ENCODE data around the gene PCDHGA5. TPM values are rescaled to one million over a fixed set of nuclear protein-coding genes. Genes with fewer than 3 reads are reported as not detected.

Gene PCDHGA5
- total RNA-seq, 1 donor = 3.5 TPM

DNA sequence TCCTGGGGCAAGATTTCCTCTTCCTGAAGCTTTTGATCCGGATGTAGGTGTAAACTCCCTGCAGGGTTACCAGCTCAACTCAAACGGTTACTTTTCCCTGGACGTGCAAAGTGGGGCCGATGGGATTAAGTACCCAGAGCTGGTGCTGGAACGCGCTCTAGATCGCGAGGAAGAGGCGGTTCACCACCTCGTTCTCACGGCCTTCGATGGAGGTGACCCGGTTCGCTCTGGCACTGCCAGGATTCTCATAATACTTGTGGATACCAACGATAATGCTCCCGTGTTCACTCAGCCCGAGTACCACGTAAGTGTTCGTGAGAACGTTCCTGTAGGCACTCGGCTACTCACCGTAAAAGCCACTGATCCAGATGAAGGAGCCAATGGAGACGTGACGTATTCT lies 8.3 kb upstream of the PCDHGA5 start:
- H3K4me3 ChIP-seq (ENCODE audit: low read depth, low read length) = no peak overlapping the region
- TF ChIP-seq, protein P1, sequence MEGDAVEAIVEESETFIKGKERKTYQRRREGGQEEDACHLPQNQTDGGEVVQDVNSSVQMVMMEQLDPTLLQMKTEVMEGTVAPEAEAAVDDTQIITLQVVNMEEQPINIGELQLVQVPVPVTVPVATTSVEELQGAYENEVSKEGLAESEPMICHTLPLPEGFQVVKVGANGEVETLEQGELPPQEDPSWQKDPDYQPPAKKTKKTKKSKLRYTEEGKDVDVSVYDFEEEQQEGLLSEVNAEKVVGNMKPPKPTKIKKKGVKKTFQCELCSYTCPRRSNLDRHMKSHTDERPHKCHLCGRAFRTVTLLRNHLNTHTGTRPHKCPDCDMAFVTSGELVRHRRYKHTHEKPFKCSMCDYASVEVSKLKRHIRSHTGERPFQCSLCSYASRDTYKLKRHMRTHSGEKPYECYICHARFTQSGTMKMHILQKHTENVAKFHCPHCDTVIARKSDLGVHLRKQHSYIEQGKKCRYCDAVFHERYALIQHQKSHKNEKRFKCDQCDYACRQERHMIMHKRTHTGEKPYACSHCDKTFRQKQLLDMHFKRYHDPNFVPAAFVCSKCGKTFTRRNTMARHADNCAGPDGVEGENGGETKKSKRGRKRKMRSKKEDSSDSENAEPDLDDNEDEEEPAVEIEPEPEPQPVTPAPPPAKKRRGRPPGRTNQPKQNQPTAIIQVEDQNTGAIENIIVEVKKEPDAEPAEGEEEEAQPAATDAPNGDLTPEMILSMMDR (IDR thresholded peaks at IDR 0.05; ENCODE audit: insufficient read depth, low read length) = no peak
- no peak for DNase-seq (ENCODE audit: low read depth)

DNA sequence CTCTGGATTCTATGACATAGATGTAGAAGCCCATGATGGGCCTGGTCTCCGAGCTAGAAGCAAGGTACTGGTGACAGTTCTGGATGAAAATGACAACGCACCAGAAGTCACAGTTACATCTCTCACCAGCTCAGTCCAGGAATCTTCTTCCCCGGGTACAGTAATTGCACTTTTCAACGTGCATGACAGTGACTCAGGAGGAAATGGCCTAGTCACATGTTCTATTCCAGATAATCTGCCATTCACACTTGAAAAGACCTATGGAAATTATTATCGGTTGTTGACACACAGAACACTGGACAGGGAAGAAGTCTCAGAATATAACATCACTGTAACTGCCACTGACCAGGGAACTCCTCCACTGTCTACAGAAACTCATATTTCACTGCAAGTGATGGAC lies 7.8 kb upstream of the PCDHGA5 start:
- H3K4me3 ChIP-seq (ENCODE audit: low read depth, low read length) = no peak overlapping the region
- TF ChIP-seq, protein P1 (IDR thresholded peaks at IDR 0.05; ENCODE audit: insufficient read depth, low read length) = no peak
- DNase-seq (ENCODE audit: low read depth) = no peak

DNA sequence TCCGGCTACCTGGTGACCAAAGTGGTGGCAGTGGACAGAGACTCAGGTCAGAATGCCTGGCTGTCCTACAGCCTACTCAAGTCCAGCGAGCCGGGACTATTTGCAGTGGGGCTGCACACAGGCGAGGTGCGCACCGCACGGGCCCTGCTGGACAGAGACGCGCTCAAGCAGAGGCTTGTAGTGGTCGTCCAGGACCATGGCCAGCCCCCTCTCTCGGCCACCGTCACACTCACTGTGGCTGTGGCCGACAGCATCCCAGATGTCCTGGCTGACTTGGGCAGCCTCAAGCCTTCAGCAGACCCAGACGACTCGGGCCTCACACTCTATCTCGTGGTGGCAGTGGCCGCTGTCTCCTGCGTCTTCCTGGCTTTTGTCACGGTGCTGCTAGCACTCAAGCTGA lies 7.0 kb upstream of the PCDHGA5 start:
- no peak overlapping the region for H3K4me3 ChIP-seq (ENCODE audit: low read depth, low read length)
- TF ChIP-seq, protein P1 (IDR thresholded peaks at IDR 0.05; ENCODE audit: insufficient read depth, low read length) = no peak
- DNase-seq (ENCODE audit: low read depth) = no peak

DNA sequence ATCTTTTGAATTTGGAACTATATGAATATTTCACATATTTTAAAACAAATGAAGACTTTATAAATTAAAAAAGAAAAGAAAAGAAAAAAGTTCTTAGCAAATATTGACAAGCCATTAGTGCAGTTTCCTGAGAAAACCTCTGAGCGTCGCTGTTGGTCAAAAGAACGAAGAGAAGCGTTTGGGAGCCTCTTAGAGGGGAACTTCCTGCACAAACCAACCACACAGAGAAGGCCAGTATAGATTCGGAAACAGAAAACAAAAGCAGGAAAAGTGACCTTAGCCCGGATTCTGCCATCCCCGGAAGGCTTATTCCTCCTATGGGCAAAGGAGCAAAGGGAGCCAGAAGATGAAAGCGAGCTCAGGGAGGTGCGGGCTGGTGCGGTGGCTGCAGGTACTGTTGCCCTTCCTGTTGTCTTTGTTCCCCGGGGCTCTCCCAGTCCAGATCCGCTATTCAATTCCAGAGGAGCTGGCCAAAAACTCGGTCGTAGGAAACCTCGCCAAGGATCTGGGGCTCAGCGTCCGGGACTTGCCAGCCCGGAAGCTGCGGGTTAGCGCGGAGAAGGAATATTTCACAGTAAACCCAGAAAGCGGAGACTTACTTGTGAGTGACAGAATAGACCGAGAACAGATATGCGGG lies 4.1 kb upstream of the PCDHGA5 start, which contains the start of gene PCDHGB2:
TSS of gene PCDHGB2 (plus strand) at position 205 of the 637 bp plus-strand sequence. CDS start at position 347, 142 bp downstream.
- peak within 1 kb of the TSS; percentile 64 for H3K4me3 ChIP-seq (ENCODE audit: low read depth, low read length)
- peak; percentile 75 for DNase-seq (ENCODE audit: low read depth)
- TF ChIP-seq, protein P1 (IDR thresholded peaks at IDR 0.05; ENCODE audit: insufficient read depth, low read length) = peak; percentile 55

DNA sequence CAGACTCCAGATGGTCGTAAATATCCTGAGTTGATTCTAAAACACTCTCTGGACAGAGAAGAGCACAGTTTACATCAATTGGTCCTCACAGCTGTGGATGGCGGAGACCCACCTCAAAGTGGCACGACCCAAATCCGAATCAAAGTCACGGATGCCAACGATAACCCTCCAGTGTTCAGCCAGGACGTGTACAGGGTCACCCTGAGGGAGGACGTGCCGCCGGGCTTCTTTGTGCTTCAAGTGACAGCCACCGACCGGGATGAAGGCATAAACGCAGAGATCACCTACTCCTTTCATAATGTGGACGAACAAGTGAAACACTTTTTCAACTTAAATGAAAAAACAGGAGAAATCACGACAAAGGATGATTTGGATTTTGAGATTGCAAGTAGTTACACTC lies 3.3 kb upstream of the PCDHGA5 start:
- TF ChIP-seq, protein P1 (IDR thresholded peaks at IDR 0.05; ENCODE audit: insufficient read depth, low read length) = no peak
- no peak for DNase-seq (ENCODE audit: low read depth)
- no peak overlapping the region for H3K4me3 ChIP-seq (ENCODE audit: low read depth, low read length)

DNA sequence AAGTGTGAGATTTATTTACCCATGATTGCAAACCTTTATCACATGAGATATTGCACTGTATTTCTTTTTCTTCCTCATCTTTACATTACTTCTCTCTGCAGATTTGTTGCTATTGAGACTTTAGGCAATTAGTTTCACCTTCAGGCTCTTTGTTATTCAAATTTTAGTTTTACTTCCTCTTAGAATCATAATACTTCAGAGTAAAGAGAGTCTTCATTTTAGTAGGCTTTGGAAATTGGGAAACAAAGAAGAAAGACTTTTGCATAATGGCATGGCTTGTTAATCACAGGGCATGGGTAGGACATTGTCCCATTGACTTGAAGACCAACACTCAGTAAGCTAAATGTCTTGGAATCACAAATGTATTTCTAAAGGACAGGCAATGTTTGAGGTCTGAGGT lies 1.2 kb upstream of the PCDHGA5 start:
- DNase-seq (ENCODE audit: low read depth) = no peak
- TF ChIP-seq, protein P1 (IDR thresholded peaks at IDR 0.05; ENCODE audit: insufficient read depth, low read length) = no peak
- H3K4me3 ChIP-seq (ENCODE audit: low read depth, low read length) = no peak overlapping the region
